Globus pallidus (tissue), 1 donor: ENCODE data around the gene MAP3K5.
"Not testable (repeated sequence)": the region's sequence is repeated elsewhere in the genome, so short reads cannot be mapped to it uniquely, and the experiment has no call there.

Experiments
- DNase-seq: peaks from one replicate; pipeline ENCODE4 v3.0.0-alpha.2; 2015; ENCODE audit warnings: low spot score

The MAP3K5 gene

DNA sequence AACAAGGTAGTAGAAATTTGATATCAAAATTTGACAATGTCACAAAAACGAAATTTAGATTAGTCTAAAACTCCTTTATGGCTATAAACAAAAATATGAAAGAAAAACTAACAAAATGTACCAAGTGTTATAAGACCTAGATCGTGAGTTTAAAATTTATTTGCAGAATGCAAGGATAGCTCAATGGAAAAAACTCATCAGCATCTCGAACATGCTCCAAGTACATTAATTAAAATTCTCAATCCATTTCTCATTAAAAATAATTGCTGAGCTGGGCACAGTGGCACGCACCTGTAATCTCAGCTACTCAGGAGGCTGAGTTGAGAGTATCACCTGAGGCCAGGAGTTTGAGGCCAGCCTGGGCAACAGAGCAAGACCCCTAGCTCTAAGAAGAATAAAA is 70.8 kb downstream of the MAP3K5 start:
- no peak for DNase-seq

DNA sequence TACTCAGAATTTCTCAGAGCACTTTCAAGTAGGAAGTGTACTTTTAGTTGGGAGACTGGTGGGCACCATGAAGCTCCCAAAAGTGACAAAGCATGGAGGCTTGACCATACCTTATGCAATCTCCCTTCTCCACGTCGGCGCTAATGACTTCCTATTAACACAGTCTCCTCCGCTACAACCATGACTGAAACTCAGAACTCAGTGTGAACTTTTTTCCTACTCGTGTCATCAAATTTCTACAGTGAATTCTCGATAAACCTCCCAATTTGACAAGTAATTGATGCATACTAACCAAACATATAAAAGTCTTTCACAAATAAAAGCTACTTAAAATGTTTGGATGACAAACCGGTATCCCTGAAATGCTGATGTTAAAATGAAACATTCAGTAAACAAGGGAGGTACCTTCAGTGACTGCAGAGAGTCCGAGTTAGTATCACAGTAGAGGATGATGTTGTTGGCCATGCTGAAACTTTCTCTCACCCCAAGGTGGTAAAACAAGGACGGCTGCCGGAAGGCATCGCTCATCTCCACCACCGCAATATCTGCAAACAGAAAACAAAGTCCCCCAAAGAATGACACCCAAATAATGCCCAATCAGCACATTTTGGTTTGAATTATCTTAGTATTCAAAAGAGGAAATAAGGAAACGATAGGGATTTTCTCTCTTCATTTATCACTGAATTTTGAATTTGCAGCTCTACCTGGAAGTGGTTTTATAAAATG is 72.1 kb downstream of the MAP3K5 start:
- no peak for DNase-seq

- peak; percentile 51 for DNase-seq
These were observed 72.8 kb downstream of the MAP3K5 start for GRCh38 chr6:136719280-136720044.

DNA sequence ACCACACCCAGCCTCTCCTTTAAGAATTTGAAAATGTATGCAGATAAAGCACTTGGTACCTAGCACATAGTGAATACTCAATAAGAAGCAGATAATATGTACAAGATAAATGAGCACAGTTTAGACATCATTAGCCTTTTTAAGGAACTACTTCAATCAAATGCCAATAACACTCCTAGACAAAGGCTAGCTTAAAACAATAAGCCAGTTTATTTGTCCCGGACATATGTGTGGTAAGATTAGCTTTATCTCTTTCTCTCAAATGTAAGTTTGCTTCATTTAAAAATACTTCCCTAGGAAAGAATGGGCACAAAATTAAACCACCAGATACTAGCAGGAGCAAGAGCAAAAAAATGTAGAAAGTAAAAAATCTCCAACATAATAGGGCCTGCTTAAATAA is 73.8 kb downstream of the MAP3K5 start:
- DNase-seq = no peak

GRCh38 chr6:136717716-136717990 is 74.6 kb downstream of the MAP3K5 start:
- peak; percentile 26 for DNase-seq

- no peak for DNase-seq
These were observed 75.2 kb downstream of the MAP3K5 start for GRCh38 chr6:136716917-136717715.

- not testable (repeated sequence) for DNase-seq
These were observed 79.6 kb downstream of the MAP3K5 start for GRCh38 chr6:136712642-136713041.

- DNase-seq = no peak
These were observed 80.6 kb downstream of the MAP3K5 start for GRCh38 chr6:136711644-136712043.

DNA sequence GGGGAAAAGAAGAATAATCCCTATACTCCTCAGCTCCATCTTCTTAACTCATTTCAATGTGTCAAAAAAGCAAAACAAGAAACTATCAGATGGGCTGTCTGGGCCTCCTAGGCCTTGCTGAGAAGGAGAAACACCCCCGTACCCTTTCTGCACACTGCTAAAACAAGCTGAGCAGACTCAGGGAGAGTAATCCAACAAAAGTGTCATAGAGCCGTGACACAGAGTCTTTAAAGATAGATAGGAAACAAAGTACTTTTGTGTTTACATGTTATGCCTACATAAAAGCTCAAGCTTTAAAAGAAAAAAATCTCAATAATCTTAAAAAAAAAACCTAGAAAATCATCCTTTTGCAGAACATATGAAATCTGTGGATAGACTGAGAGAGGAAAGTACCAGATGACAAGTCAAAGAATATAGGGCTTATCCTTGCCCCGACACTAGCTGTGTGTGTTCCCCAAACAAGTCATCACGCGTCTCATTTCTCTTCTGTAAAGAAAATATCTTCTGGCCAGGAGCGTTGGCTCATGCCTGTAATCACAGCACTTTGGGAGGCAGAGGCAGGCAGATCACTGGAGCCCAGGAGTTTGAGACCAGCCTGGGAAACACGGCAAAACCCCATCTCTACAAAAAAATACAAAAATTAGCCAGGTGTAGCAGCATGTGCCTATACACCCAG is 81.3 kb downstream of the MAP3K5 start:
- DNase-seq = no peak

GRCh38 chr6:136709429-136709828 is 82.8 kb downstream of the MAP3K5 start:
- DNase-seq = no peak

- DNase-seq = peak; percentile 16
These were observed 85.8 kb downstream of the MAP3K5 start for GRCh38 chr6:136706430-136706829.

DNA sequence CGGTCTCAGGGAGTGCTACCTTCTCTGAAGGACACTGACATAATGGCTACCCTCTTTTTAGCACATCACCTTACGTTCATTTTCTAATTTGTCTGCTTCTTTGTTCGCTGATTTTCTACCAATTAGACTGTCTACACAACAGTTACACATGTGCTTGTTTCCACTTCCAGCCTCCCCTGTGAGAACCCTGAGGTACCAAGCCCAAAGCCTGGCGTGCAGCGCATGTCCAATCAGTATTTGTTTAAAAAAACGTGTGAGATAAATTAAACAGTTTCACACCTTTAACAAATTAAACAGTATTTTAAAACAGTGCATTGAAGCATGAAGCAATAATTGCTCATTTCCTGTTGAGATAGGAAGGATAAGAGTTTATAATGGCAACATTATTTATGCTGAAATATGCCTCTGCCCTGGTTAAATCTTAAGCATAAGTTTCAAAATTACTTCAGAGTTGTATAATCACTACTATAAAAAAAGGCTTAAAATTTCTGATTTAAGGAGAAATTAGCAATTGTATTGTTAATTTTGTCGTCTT is 88.9 kb downstream of the MAP3K5 start:
- no peak for DNase-seq

DNA sequence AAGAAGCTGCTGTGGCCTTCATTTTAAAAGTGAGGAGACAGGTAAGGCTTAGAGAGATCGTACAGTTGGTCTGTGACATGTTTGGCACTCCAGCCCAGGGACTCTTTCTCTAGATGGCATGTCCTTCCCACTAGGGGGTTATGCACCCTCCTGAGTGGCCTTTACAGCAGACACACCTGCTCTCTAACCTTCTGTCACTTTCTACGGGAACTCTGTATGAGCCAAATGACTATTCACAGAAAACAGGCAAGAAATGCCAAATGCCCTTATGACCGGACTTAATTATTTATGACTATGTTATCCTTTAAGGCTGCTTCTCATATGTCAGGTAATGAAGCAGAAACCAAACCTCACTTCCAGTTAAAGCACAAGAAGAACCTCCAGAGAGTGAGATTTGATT is 91.2 kb downstream of the MAP3K5 start:
- DNase-seq = no peak

DNA sequence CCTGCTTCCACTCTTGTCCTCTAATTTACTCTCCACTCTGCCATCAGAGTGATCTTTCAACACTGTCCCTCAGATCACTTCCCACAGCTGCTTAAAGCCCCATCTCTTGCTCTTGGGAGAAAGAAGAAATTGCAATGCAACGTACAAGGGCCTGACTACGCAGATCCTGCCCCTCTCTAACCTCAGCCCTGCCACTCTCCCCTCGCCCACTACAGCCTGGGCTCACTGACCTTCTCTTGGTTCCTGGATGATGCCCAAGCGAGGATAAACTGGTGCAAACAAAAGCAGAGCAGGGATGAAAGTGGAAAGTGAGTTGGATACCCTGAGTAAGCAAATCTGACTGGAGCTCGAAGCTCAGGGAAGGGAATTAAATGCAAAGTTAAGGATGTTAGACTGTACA is 92.9 kb downstream of the MAP3K5 start:
- DNase-seq = no peak

DNA sequence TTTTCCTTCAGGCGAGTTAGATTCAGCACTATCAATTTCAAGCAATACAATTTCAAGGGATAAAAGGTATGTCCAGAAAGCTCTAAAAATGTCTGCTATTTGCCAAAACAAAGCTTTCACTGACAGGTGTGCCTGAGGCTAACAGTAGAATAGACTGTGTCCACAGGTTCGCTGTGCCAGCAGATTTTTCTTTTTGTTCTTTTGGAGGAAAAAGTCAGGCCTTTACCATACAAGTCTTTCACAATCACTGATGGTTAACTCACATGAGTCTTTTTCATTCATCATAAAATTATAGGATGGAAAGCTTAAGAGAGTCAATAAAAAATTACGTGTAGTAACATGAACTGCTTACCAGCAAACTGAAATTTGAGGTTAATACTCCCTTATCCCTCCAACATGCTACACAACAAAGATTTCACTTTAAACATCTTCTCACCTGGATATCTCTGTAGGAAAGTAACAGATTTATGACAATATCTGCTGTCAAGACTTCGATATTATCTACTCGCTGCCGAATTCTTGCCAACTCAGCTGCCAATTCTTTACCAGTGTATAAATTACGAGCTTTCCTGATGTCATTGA is 95.4 kb downstream of the MAP3K5 start:
- no peak for DNase-seq

DNA sequence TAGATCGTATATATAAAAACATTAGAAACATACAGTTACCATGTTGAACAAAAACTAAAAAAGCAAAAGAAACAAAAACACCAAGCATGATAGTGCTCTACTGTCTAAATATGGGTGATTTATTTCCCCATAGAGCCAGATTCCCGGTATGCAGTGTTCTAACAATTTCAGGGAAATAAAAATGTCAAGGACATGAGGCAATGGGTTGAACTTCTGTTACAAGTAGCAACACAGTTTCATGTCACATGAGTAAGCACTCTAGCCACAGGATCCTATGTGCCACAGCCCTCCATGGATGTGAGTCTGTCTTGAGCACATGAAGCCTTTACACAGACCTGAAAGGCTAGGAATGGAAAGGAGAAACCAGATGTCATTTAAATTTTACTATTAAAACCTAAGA is 96.0 kb downstream of the MAP3K5 start:
- no peak for DNase-seq

- DNase-seq = no peak
These were observed 96.9 kb downstream of the MAP3K5 start for GRCh38 chr6:136695412-136695811.

GRCh38 chr6:136693090-136693489 is 99.2 kb downstream of the MAP3K5 start:
- DNase-seq = no peak

- DNase-seq = not testable (repeated sequence)
These were observed 104.4 kb downstream of the MAP3K5 start for GRCh38 chr6:136687894-136688293.

DNA sequence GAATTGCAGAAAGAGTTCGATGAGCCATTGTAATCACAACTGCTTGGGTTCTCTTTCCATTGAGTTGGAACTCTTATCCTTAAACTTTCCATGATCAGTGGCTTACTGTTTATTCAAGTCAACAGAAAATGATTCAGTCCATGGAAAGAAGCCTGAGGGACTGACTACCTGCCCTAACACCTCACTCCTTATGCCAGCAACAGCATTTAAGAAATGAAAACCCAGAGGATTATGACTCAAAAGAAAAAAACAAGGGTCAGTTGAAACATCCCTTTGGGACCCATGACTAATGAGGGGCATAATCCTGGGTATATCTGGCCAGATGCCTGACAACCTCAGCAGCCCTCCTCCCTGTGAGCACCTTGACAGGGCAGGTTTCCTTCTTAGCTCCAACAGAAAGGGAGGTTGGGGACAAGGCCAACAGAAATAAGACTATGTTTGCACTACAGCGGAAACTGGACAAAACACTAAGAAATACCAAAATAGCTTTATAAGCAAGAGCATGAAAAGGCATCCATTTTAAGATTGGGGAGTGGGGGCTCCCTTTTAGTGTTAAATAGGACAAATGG is 106.7 kb downstream of the MAP3K5 start:
- no peak for DNase-seq

DNA sequence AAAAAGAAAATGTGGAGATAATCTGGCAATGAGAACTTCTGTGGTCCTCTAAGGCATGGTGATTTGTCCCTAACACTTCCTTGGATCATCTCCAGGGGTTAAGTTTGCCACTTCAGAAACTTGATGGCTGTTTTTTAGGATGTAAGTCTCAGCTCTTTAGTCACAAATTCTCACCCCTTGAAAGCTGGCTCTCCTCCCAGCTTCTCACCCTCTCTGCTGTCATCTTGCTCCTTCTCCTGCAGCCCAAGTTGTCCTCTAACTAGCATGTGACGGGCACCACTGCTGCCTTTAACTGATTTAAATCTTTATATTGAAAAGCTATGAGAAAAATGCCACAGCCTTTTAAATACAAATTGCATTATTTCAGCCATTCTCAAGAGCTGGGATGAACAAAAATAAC is 107.8 kb downstream of the MAP3K5 start:
- DNase-seq = no peak
